HG02970 (cell line): ENCODE measurements around the gene ARHGEF16.

Experiments
- ATAC-seq: cut with Tn5 transposase; IDR thresholded peaks from one replicate; pipeline ENCODE4 v1.9.1; 2021; ENCODE audit warnings: mild to moderate bottlenecking, moderate library complexity, moderate number of reproducible peaks; ENCODE audit not compliant: unreplicated experiment, low FRiP score

The ARHGEF16 gene

DNA sequence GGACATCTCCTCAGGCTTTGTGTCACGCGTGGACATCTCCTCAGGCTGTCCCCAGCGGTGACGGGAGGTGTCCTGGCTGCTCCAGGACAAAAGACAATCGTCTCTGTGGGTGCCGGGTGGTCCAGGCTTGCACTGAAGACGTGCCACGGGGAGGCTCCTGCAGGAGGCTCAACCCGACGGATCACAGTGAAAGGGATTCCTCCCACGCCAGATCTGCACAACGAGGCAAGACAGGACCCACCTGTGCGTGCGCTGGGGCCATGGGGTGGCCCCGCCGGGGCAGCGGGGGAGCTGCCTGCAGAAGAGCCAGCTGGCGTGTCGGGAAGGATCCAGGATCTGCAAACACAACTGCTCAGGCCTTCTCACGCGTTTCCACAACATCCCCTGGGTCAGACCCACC lies 18.8 kb upstream of the ARHGEF16 start:
- ATAC-seq, result no peak

DNA sequence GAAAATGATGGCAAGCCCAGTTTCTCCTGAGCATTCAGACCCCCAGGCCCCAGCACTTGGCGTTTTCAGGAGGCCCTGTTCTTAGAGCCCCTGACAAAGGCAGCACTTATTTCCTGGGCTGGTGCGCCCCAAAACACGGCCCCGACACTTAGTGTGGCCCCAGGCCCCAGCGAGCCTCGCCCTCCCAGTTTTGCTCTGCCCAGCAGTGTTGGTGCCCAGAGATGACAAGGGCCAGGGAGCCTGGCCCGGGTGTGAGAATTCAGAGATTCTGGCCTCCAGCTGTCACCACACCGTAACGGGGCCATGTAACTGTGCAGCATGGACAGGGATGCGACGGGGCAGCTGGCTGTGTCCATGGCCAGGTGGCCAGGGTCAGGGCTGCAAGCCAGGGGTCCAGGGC lies 18.0 kb upstream of the ARHGEF16 start:
- no peak for ATAC-seq

DNA sequence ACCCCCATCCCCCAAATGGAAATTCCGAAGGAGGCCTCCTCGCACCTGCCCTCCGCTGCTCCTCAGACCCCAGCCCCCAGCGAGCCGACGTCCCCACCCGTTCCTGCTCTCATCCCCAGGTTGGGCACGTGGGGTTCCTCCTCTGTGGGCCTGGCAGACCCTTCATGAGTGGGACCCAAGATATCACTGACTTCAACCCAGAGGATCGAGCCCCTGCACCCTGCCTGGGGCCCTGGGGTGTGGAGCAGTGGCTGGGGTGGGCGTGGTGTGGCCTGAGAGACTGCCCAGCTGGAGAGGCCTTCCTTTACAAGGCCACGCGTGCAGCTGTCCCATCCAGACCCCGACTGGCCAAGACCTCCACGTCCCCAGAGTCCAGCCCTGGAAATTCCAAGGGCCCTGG lies 17.6 kb upstream of the ARHGEF16 start:
- ATAC-seq, result no peak

DNA sequence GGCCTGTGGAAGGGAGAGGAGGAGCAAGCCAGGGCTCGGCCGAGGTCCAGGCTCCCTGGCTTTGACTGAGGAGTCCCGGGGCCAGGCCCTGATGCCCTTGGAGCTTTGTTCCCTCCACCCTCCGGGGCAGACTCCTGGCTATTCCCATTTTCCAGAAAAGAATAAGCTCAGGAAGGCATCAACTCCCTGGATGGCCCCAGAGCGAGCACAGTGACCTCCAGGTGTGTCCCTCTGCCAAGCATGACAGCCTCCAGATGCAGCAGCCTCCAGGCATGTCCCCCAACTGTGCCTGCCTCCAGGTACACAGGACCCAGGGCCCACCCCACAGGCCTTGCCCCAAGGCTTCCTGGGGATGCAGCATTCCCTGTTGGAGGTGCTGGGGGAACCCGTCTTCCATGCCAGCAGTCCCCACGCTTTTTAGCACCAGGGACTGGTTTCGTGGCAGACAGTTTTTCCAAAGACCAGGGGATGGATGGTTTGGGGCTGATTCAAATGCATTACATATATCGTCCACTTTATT lies 15.7 kb upstream of the ARHGEF16 start:
- ATAC-seq, result no peak

DNA sequence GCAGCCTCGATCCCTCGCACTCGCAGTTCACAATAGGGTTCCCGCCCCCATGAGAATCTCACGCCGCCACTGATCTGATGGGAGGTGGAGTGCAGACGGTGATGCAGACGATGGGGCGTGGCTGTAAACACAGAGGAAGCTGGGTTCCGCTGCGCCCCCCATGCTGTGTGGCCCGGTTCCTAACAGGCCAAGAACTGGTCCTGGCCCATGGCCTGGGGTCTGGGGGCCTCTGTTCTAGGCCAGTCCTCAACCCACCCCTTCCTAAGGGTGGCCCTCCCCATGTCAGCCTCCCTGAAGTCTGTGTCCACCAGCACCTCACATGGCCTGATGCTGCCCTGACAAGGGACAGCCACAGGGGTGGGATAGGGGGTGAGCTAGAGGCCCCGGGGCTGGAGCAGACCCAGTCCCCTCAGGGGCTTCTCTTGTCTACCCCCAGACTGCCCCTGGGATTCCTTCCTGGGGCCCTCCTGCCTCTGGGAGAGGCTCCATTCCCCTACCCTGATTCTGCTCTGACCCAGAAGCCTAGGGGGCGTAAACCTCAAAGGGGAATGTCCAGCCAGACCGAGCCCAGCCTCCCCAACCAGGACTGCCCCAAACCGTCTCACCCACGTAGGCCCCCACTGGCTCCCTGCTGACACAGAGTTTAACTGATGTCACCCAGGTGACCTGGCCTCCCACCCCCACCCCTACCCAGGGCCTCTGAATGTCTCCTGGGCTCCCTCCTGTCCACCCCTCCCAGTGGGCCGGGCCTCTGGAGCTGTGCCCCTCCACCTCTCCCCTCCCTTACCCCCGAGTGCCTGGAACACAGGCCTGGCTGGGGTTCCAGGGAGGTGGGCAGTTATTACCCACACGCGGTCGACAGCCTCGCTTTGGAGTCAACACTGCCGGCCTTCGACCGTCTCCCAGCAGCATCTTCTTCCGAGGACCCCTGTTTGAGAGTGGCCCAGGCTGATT lies 14.8 kb upstream of the ARHGEF16 start:
- no peak for ATAC-seq

DNA sequence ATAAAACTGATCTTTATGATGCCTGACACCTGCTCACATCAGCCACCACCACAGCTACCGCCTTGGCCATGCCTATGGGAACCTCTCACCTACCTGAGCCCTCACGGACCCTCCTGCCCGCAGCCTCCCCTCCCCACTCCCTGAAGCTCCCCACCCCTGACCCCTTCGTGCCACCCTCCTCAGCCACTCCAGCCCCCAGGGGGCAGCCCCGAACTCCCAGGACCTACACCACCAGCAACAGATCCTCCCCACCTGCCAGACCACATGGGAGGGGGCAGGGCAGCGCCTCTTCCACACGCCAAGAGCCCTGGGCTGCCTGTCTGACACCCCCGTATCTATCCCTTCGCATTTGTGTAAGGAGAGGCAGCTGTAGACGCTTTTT lies 14.2 kb upstream of the ARHGEF16 start:
- no peak for ATAC-seq

DNA sequence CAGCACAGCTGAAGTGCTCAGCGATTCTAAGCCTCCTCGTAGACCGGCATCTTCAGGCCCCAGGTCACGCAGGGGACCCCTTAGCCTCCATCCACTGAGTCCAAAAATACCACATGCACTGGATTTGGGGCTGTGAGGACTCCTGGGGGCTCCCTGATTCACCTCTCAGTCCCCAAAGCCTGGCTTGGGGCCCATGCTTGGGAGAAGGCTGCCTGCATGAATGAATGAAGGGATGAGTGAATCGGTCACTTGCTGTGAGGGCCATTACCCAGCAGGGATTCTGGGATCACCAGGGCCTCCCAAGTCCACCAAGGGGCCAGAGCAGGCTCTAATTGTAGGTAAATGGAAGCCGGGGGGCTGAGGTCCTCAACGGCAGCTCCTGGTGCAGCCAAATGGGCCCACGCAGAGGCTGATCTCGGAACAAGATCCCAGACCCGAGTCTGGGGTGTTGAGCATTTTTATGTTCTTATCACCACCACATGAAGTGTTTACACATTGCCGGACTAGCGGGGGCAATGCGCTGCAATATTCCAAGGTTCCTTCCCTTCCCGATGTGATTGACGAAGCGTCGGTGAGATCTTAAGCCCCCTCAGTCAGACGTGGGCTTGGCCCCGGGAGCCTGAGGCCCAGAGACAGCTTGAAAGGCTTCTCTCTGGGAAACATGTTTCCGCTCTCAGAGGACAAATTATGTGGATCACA lies 13.6 kb upstream of the ARHGEF16 start:
- ATAC-seq, result no peak

DNA sequence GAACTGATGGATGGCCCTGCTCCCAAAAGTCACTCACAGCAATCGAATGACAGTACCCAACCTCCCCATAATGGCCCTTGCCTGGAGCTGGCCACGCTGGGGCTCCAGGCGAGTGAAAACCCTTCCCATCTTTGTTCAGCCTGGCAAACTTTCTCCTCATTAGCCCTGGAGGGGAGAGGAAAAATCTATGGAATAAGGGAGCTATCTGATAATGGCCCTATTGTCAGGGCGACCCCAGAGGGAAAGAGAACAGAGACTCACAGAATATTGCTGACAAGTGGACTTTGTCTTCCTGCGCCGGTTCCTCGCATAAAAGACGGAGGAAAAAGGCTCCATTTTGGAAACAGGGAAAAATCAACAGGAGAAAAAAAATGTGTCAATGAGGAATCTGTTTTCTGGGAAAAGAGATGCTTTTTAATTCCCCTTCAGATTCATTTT lies 13.0 kb upstream of the ARHGEF16 start:
- no peak for ATAC-seq

DNA sequence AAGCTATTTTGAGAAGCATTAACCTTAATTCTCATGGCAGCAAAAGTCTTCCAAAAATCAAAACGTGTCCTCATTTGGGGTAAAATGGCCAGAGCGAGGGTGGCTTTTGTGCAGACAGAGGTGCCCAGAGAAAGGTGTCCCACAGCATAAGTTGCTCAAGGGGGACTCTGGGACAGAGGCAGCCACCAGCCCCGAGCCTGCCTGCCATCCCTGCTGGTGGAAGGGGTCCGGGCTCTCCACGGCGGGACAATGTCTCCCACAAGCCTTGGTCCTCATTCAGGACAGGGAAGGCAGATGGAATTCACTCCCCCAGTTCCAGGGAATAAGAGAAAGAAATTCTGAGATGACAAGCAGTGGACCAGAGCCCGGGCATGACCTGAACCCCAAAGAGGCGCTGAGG lies 12.6 kb upstream of the ARHGEF16 start:
- no peak for ATAC-seq

DNA sequence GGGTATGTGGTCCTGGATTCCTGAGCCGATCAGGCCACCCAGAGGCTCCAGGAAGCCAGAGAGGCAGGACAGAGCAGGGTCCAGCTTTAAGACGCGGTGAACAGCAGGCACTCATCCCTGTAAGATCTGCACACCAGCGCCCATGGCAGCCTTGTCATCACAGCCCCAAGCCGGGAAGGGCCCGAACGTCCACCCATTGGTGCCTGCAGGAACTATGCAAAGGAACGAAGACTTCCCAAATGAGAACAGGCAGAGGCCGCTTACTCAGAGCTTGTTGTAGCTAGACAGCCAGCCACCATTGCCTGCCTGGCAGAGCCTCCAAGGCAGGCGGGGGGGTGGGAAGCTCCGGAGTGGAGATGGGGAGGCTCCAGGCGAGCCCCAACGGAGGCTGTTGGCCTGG lies 12.1 kb upstream of the ARHGEF16 start:
- no peak for ATAC-seq

DNA sequence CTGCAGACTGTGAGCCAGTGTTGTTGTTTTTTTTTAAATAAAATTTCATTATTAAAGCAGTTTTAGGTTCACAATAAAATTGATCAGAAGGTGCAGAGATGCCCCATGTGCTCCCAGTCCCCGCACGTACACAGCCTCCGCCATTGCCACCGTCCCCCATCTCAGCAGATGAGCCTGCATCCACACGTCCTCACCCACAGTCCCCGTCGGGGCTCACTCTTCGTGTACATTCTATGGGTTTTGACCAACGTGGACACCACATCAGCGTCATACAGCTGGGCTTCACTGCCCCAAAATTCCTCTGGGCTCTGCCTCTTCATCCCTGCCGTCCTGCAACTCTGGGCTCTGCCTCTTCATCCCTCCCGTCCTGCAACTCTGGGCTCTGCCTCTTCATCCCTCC lies 11.6 kb upstream of the ARHGEF16 start:
- no peak for ATAC-seq

DNA sequence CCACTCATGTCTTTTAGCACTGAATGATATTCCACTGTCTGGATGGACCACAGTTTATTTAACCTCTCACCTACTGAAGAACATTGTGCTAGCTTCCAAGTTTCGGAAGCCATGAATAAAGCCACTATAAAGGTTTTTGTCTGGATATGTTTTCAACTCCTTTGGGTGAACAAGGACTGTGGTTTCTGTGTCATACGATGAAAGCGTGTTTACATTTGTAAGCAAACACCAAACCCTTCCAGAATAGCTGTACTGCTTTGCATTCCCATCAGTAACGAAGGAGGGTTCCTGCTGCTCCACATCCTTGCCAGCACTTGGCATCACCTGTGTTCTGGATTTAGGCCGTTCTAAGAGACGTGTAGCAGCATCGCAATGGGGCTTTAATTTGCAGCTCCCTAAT lies 10.7 kb upstream of the ARHGEF16 start:
- ATAC-seq, result no peak

DNA sequence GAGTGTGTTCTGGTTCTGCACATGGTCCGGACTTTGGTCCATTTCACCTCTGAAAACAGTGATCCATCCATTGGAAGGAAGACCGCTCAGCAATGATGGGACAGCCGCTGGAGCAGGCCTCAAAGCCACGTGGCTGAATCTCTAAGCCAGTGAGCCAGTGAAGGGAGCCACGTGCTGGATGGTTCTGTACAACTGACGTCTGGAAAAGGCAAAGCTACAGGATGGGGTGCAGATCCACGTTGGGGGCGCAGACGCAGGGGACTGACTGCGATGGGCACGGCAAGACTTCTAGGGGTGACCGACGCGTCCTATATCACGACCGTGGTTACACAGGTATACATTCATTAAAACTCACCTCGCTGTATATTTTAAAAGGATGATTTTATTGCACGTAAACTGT lies 10.2 kb upstream of the ARHGEF16 start:
- no peak for ATAC-seq

DNA sequence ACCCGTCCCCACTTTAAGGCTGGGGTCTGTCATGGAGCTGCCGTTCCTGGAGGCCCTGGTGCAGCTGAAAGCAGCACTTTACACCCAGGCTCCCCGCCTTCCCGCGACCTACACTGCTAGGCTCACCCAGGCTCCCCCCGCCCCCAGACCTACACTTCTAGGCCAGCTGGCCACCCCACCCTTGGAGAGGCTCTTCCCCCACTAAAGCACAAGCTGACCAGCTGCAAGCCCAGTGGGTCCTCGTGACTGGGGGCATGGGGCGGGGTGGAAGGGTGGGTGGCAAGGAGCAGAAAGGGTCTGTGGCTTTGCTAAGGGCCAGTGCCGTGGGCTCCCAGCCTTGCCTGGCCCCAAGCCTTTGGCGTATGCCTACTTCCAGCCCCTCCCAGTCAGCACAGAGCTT lies 9.7 kb upstream of the ARHGEF16 start:
- no peak for ATAC-seq

DNA sequence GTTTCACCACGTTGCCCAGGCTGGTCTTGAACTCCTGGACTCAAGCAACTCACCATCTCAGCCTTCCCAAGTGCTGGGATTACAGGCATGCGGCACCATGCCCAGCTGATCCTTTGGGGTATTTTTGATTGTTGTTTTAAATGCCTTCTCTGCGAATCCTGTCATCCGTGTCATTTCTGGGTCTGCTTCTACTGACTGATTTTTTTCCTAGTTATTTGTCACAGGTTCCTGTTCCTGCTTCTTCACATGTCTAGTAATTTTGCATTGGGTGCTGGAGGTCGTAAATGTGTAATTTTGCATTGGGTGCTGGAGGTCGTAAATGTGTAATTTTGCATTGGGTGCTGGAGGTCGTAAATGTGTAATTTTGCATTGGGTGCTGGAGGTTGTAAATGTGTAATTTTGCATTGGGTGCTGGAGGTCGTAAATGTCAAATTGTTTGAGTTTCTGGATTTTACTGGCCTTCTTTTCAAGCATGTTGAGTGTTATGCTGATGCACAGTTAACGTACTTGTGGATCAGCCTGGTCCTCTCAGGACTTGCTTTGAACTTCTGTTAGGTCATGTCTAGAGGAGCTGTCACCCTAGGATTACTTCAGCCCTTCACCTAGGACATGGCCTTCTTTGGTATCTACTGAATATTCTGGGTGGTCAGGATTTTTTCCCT lies 4.1 kb upstream of the ARHGEF16 start:
- no peak for ATAC-seq

DNA sequence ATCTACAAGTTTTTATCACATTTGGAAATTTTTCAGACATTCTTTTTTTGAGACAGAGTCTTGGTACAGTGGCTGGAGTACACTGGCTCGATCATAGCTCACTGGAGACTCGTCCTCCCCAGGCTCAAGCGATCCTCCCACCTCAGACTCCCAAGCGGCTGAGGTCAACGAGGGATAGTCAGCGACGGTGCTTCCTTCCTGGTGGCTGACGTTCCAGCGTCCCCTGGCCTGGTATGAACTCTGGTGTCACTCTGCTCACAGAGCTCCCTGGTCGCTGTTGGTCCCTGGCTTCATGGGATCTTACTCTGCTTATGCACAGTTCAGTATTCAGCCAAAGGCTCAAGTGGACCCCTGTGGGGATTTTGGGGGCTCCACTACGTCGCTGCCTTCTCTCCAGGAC lies 3.5 kb upstream of the ARHGEF16 start:
- no peak for ATAC-seq

DNA sequence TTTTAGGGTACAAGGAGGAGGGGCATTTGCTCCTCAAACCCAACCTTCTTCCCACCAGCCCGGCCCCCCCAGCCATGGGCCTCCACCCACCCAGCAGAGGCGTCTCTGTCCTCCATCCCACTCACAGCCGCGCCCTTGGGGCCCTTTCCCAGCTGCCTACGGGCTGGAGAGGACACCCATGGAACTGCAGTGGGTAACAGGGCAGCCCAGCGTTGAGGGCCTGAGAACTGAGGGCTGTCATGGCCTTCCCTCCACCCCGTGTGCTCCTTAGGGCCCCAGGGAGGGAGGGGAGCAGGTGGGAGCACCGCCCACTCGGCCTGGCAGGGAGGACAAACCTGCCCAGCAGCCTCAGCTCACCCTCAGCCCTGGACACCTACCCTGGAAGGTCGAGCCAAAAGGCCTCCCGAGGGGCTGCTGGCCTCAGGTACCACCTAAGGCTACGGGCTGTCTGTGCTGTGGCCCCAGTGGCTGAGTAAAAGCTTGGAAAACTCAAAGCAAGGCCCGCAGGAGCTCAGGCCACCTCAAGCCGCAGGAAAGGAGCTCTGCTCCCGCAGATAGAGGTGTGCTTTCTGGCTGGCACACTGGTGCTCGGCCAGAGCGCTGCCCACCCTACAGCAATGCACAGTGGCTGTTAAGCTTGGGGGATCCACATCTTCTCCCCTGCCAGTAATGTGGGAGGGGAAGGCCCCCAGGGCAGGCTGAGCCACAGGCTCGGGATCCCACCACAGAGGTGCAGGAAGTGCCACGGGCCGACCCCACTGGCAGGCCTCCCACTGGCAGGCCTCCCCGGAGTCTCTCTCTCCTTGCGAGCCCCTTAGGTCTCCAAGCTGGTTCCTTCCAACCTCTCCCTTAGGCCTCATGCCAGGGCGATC lies 2.2 kb upstream of the ARHGEF16 start:
- ATAC-seq, result no peak

DNA sequence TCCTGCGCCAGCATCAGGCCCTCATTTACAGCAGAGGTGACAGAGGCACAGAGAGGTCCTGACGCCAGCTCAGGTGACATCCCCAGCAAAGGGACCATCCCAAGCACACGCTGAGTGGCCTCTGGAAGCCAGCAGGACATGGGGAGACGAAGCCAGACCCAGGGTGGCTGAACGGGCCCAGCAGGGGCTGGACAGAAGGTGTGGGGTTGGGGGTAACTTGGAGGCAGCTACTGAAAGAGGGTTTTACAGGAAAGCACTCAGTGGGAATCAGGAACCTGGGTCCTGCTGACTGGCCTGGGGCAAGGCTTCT lies 1.6 kb upstream of the ARHGEF16 start:
- ATAC-seq, result no peak

DNA sequence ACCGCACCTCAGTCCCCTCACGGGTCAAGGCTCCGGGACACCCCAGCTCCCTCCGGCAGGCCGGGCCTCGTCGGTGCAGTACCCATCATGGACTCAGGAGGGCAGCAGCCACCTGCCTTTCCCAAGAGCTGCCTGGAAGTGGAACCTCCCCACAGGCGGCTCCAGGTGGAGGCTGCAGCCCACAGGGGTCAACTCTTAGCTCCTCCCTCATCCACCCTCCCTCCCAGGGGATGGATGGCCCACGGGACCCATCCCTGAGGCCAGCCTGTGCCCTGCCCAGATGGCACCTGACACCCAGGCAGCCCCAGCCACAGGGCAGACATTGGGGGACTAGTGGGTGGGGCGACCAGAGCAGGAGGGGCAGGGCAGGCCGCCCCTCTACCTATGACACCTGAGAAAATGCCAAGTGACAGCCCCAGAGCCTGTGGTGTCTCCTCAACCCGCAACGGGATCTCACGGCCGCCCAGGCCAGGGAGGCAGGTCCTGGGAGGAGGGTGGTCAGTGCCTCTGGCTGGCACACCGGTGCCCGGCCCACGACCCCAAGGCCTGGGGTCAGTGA lies 1.2 kb upstream of the ARHGEF16 start:
- ATAC-seq, result no peak
